Left ventricle myocardium superior (tissue), 1 donor: Measurements from ENCODE around the gene DNAJB13. TPM values are rescaled to one million over a fixed set of nuclear protein-coding genes. Genes with fewer than 3 reads are reported as not detected.
A peak's percentile ranks its signal among the peaks of the same experiment; 100 is the strongest.
"Not testable (repeated sequence)": the region's sequence is repeated elsewhere in the genome, so short reads cannot be mapped to it uniquely, and the experiment has no call there.

ENCODE experiments used
- ATAC-seq: fragments of 200-7000 bp; cut with Tn5 transposase; one replicate; pipeline ENCODE4 v1.9.1; 2020; ENCODE audit warnings: mild to moderate bottlenecking, moderate library complexity
- DNase-seq: peaks from one replicate; pipeline ENCODE4 v3.0.0-alpha.2; 2020
- intact Hi-C: fragments of 100-400 bp; cut with micrococcal nuclease; formaldehyde crosslinking; loops from one replicate; pipeline ENCODE4 v1.11.0; 2022
- long read RNA-seq: library from polyadenylated mRNA; unstranded; transcript quantifications from one replicate; pipeline ENCODE4 v2.0.0, GENCODE V29; 2021
- total RNA-seq: library from RNA; stranded (reverse); fragmentation: NEBNext Ultra II Directional; extraction: Animal tissue kit (Norgen Biotek cat#: 25700); gene quantifications from one replicate; pipeline ENCODE4 v1.2.1, GENCODE V29; 2021
- donor health status: DM: no; HTN: yes; CAD: no; lungs with severe emphysema.

Gene DNAJB13, protein sequence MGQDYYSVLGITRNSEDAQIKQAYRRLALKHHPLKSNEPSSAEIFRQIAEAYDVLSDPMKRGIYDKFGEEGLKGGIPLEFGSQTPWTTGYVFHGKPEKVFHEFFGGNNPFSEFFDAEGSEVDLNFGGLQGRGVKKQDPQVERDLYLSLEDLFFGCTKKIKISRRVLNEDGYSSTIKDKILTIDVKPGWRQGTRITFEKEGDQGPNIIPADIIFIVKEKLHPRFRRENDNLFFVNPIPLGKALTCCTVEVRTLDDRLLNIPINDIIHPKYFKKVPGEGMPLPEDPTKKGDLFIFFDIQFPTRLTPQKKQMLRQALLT
- not detected for total RNA-seq
- long read RNA-seq: 0 reads

GRCh38 chr11:73950869-73951710 lies at the start of gene DNAJB13:
Gene DNAJB13, plus strand, starts transcription at chr11:73951026. Its CDS starts 44 bp downstream, at chr11:73951070.
- DNase-seq (peak; percentile 37), ATAC-seq (peak; percentile 32)
- intact Hi-C loops: no loop called here

- DNase-seq: no peak
- ATAC-seq: no peak
- intact Hi-C loops: no loop called here
Observed at GRCh38 chr11:73902303-73902702, 48.5 kb upstream of the DNAJB13 start.

DNA sequence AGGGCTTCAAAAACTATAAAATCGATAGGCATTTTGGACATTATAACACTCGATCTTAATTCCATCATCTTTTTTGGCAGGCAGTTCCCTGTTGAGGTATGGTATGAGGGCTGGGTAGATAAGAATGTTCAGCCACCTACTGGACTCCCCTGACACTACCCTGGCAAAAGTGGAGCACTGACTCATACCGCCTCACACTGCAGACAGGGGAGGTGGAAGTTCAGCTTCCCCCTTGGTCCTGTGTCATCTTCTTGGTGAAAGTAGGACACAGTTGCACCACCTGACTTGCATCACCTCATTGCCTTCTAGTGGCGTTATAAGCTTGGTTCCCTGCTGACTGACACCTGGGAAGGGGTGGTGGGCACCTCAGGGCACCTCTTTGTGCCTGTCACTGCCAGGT lies 43.6 kb upstream of the DNAJB13 start:
- DNase-seq: no peak

DNA sequence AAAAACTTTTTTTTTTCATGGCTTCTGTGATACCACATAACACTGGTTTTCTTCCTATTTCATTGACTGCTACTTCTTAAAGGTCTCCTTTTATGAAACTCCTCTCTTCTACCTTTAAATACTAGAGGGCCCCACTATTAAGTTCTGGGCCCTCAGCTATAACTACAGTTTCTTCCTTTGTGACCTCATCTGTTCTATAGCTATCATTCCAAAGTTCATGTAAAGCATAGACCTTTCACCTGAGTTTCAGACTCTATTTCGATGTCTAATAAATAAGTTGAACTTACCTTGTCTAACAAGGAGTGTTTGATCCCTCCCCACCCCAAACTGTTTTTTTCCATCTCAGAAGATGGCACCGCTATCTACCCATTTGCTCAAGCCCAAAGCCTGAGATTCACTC lies 38.8 kb upstream of the DNAJB13 start:
- no peak for ATAC-seq
- intact Hi-C loops: no loop called here
- DNase-seq: no peak

More for the DNA sequence above, 43.6 kb upstream of the DNAJB13 start:
- ATAC-seq: peak; percentile 98
- intact Hi-C loops: no loop called here

GRCh38 chr11:73913472-73913871 lies 37.4 kb upstream of the DNAJB13 start:
- ATAC-seq: no peak
- intact Hi-C loops: no loop called here
- DNase-seq: no peak

GRCh38 chr11:73914284-73914683 lies 36.5 kb upstream of the DNAJB13 start:
- intact Hi-C loops: no loop called here
- DNase-seq (no peak), ATAC-seq (no peak)

- intact Hi-C loops: no loop called here
- DNase-seq (no peak), ATAC-seq (no peak)
Observed at GRCh38 chr11:73916435-73916834, 34.4 kb upstream of the DNAJB13 start.

DNA sequence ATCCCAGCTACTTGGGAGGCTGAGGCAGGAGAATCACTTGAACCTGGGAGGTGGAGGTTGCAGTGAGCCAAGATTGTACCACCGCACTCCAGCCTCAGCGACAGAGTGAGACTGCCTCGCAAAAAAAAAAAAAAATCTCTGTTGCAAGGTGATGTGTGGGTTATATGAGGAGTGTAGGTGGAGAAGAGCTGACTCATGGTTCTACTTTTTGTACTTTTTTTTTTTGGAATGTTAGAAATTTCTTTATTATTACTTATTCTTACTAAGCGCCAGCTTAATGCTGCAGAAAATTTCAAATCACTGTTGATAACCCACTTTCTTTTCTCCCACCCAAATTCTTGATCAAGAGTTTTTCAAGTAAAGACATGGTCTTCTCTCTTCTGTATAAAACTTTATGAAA lies 29.6 kb upstream of the DNAJB13 start:
- DNase-seq (no peak), ATAC-seq (no peak)
- intact Hi-C loops: no loop called here

DNA sequence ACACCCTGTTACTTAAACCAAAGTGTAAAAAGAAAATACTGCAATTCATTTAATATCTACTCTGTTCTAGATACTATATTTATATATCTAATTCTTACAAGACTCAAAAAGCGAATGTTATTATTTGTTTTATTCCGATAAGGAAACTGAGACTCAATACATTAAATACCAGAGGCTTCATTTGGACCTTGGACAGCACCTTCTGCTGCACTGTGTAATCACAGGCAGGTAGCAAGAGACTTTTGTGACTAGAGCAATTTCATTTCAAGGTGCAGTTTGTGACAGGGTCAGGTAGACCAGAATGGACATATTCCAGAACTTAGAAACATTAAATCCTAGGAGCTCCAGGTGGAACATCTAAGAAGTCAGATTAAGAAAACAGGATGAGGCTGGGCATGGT lies 21.4 kb upstream of the DNAJB13 start:
- no peak for DNase-seq
- intact Hi-C loops: no loop called here
- no peak for ATAC-seq

GRCh38 chr11:73931039-73931645 lies 19.7 kb upstream of the DNAJB13 start:
- intact Hi-C loops: no loop called here
- peak; percentile 74 for ATAC-seq
- DNase-seq: no peak

GRCh38 chr11:73931951-73932350 lies 18.9 kb upstream of the DNAJB13 start:
- intact Hi-C loops: no loop called here
- ATAC-seq: no peak

GRCh38 chr11:73932781-73933180 lies 18.0 kb upstream of the DNAJB13 start:
- ATAC-seq: peak; percentile 43
- intact Hi-C loops: no loop called here
- DNase-seq: no peak

More at GRCh38 chr11:73931951-73932350, 18.9 kb upstream of the DNAJB13 start:
- DNase-seq: no peak

DNA sequence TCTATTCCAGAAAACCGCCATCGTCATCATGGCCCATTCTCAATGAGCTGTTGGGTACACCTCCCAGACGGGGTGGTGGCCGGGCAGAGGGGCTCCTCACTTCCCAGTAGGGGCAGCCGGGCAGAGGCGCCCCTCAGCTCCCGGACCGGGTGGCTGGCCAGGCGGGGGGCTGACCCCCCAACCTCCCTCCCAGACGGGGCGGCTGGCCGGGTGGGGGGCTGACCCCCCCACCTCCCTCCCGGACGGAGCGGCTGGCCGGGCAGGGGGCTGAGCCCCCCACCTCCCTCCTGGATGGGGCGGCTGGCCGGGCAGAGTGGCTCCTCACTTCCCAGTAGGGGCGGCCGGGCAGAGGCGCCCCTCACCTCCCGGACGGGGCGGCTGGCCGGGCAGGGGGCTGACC lies 14.8 kb upstream of the DNAJB13 start:
- intact Hi-C loops, DNase-seq, ATAC-seq: not testable (repeated sequence)

GRCh38 chr11:73939096-73939495 lies 11.7 kb upstream of the DNAJB13 start:
- ATAC-seq (no peak), DNase-seq (no peak)
- intact Hi-C loops: no loop called here

DNA sequence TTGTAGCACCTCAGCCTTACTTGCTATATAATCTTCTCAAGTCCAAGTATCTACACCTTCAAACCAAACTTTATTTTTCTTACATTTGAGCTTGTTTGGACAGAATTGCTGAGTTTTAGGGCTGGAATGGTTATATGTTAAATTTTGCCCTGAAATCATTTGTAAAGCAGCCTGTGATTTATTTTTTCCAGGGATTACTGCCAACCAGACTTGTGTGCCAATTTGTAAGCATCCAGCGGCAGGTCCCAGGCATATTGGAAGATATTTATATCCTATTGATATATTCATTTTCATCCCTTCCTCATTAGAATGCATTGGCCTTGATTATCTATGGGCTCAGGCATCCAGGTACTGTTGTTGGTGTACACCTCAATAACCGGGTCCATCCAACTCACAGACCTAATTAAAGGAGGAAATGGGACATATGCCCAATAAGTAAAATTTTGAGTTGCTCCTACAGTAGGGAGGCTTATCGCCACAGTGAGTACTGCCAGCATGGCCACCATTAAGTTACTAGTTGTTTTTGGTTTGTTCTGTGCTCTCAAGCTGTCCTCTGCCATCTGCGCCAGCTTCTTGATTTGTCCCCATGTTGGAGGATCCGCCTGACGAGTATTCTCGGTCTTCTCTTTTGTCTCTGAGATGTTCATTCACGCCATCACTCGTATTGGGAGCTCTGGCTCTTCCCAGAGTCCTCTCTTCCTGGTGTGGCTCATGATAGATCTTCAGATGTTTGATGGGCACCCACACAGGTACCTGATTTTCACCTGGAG lies 9.8 kb upstream of the DNAJB13 start:
- intact Hi-C loops: no loop called here
- no peak for DNase-seq
- ATAC-seq: no peak

DNA sequence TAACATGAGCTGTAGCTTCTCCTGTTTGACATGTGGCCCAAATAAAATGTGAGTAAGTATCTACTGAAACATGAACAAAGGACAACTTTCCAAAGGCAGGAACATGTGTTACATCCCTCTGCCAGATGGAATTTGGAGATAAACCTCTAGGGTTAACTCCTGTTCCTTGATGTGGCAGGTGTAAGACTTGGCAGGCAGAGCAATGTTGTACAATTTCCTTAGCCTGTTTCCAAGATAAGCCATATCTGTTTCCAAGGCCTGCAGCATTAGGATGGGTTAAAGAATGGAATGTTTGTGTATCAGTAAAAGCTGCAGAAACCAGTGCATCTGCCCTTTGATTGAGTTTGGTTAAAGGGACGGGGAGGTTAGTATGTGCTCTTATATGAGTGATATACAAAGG lies 8.8 kb upstream of the DNAJB13 start:
- DNase-seq (no peak), ATAC-seq (no peak)
- intact Hi-C loops: no loop called here

- no peak for DNase-seq
- intact Hi-C loops: no loop called here
- ATAC-seq: no peak
Observed at GRCh38 chr11:73944085-73944484, 6.7 kb upstream of the DNAJB13 start.

DNA sequence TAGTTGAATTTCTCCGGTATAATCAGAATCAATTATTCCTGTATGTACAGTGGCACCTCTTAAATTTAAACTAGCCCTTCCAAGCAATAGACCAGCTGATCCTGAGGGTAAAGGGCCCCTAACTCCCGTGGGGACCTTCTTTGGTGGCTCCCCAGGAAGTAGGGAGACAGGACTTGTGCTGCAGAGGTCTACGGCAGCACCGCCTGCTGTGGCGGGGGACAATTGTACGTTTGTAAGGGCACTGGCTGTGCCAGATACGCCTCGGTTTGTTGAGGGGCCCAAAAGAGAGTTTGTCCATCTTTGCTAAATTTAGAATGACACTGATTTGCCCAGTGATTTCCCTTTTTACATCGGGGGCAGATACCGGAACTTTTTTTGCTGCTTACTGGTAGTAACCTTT lies 5.9 kb upstream of the DNAJB13 start:
- intact Hi-C loops: no loop called here
- ATAC-seq: no peak
- no peak for DNase-seq

- ATAC-seq (no peak), DNase-seq (no peak)
- intact Hi-C loops: no loop called here
Observed at GRCh38 chr11:73945396-73945795, 5.4 kb upstream of the DNAJB13 start.
